C1 segment of cervical spinal cord (tissue), 14 donors: ENCODE measurements around the gene RAET1L.
"Not testable (repeated sequence)": the region's sequence is repeated elsewhere in the genome, so short reads cannot be mapped to it uniquely, and the experiment has no call there.

Source experiments
- DNase-seq, 14 donors: peaks; one replicate each; lab custom pipeline; 2025; lab: John Stamatoyannopoulos, UW

Gene RAET1L

GRCh38 chr6:150016324-150017185, 8.8 kb downstream of the RAET1L start:
- peak in 11 of 14 donors; percentile 4 to 65 (median 39) for DNase-seq

- not testable (repeated sequence) for DNase-seq
Observed at GRCh38 chr6:150015281-150016001, 9.9 kb downstream of the RAET1L start.

- DNase-seq, result not testable (repeated sequence)
Observed at GRCh38 chr6:150014623-150015280, 10.6 kb downstream of the RAET1L start.

- not testable (repeated sequence) for DNase-seq
Observed at GRCh38 chr6:150013785-150014622, 11.3 kb downstream of the RAET1L start.

- not testable (repeated sequence) for DNase-seq
Observed at GRCh38 chr6:150012846-150013784, 12.2 kb downstream of the RAET1L start.

- DNase-seq, result no peak
Observed at GRCh38 chr6:150008588-150008987, 16.7 kb downstream of the RAET1L start.

GRCh38 chr6:150006961-150007464, 18.3 kb downstream of the RAET1L start:
- no peak for DNase-seq

GRCh38 chr6:150005761-150006651, 19.3 kb downstream of the RAET1L start:
- no peak for DNase-seq

GRCh38 chr6:150004783-150005717, 20.3 kb downstream of the RAET1L start:
- DNase-seq, result peak; percentile 3 to 83 (median 56)

GRCh38 chr6:150004101-150004782, 21.1 kb downstream of the RAET1L start:
- DNase-seq, result no peak

GRCh38 chr6:150003599-150003998, 21.7 kb downstream of the RAET1L start:
- DNase-seq, result not testable (repeated sequence)

- DNase-seq, result no peak
Observed at GRCh38 chr6:150002710-150003109, 22.6 kb downstream of the RAET1L start.

GRCh38 chr6:150001295-150002008, 23.9 kb downstream of the RAET1L start:
- DNase-seq, result no peak

GRCh38 chr6:149999636-150000035, 25.7 kb downstream of the RAET1L start:
- DNase-seq, result no peak

- no peak for DNase-seq
Observed at GRCh38 chr6:149995971-149996370, 29.4 kb downstream of the RAET1L start.

GRCh38 chr6:149995235-149995750, 30.0 kb downstream of the RAET1L start:
- no peak for DNase-seq
